Measurements from ENCODE around the gene TBC1D5.

The TBC1D5 gene

DNA sequence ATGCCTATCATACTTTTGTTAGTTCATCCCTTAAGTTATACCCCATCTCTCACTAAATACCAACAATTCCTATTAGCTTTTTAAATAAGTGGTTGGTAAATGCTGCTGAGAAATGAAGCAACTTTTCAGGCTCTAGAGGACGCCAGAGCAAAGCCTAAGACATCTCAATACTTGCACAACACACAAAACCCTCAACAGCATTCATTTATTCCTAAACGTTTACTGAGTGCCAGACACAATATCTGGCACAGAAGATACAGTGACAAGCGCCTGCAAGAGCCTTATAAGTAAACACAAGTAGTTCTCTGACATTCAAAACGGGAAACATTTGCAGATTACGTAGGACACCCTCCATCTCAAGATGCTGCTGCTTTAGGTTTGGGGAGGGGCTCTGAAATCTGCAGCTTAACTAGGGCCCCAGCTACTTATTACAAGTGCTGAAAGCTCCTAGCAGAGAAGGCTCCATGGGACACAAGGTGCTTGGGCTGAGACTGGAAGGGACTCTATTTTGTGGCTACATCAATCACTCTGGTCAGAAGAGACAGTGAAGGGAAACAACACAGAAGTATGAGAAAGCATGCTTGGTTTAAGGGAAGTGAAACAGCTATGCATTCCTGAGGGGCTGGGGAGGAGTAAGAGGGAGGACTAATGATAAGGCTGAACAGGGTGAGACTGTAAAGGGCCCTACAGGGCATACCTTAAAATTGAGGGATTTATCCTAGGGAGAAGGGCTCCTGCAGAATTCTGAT, 546.4 kb downstream of the TBC1D5 start:
- DNase-seq, result no peak

DNA sequence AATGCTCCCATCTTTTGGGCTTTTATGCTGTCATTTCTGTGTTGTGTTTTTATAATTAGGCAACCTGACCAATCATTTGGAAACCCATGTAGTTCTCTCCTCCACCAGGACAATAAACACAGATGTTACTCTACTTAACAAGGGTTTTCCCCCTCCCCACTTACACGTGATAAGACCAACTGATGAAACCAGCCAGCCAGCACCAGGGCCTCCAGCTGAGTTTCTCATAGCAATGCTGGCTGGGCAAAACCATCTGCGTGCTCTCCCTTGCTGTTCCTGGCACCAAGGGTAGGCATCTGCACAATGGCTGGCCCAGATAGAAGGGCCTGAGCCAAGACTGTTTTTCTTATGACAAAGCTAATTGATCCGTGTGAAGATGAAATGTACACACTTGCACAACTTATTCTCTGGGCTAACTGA, 547.2 kb downstream of the TBC1D5 start:
- DNase-seq, result no peak

DNA sequence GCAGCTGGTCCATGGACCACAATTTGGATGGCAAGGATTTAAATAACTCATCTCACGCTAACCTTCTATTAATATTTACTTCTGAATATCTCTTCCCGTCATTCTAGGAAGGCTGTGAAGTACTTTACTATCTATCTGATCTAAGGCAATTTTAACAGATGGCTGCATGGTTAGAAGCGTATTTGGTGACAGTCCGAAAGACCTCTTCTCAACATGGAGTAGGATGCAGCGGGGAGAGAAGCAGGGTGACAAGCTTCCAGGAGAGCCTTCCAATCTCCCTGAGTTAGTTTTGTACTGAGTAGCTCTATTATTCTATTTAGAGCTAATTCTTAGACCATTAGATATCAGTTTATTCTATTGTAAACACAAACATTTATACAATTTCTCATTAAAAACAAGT, 548.3 kb downstream of the TBC1D5 start:
- DNase-seq, result no peak

DNA sequence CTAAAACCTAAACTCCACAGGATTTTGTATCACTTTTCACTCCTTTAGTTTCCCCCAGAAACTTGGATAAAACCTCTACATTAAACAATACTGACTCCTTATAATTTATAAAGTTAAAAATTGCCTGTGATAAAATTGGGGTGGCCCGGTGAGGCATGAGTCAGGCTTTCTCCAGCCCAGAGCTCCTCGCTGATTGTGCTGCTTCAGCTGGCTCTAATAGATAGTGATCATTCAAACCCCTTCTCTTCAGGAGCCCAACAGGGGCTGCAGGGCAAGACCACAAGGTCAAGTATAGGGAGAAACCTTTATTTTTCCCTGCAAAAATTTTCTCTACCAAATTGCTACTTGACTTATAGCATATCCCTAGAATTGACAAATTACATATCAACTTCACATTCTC, 549.4 kb downstream of the TBC1D5 start:
- DNase-seq, result no peak

DNA sequence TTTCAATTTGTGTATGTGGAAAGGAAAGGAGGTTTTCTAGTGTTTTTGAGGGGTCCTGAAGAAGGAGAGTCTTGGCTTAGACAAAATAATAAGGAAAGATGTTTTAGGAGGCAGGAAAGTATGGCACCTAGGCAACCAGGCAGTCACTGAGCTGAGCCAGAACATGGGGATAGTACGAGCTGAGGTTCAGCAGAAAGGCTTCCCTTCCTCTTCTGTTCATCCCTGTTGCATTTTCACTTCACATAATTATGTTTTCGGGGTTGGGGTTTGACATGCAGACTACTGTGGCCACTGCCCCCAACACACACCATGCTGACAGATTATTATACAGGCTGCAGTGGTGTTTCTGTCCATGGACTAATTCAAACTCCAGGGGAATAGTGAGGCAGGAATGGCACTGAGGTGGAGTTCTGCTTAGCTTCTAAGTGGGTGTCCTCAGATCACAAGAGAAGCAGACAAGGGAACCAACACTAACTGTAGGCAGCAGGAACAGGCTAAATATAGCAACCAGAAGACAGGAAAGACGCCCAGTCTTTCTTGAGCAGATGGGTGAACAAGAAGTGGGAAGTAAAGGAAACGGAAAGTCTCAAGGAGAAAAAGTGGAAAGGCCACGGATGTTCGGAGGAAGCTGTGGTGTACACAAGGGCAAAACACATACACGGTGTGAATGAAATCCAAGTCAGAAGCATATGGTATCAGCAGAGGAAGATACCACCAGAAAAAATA, 551.9 kb downstream of the TBC1D5 start:
- DNase-seq, result no peak

DNA sequence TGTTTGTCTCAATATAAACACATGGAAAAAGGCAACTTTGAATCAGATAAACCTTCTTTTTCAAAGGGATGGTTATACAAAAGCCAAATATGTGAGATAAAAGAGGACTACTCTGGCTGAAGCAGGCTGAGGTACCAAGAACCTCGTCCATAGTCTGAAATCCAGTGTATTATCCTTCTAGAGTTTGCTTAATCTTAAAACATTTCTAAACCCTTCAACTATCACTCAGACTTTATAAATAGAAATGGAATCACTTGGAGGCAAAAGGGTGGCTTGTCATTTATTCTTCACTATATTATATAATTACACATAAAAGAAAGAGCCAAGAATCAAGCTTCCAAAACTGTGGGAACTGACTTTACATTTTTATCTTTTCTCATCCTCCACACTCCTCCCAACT, 554.1 kb downstream of the TBC1D5 start:
- no peak for DNase-seq

DNA sequence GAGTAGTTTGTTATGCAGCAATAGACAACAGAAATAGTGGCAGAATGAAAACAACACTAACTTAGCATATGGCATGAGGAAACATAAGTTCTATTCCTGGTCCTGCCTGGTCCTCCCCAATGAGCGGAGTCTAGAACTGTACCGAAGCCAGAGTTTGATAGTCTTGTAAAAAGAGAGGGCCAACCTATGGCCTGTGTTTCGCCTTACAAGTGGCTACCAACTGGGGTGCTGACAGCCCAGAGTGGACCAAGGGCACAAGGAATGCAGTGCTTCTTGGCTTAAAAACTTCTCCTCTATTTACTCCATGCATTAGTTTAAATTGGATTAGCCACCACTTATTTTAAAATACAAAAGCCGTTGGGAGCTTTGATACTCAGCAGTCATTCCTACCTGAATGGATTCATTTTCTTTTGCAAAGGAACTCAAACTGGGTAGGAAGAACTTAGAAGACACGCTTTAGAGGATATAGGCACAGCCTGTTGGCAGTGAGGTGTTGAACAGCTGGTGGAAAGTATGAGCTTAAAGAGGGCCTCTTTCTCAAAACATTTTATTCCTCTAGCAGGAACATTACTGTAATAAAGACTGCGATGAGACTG, 554.7 kb downstream of the TBC1D5 start:
- DNase-seq, result no peak

DNA sequence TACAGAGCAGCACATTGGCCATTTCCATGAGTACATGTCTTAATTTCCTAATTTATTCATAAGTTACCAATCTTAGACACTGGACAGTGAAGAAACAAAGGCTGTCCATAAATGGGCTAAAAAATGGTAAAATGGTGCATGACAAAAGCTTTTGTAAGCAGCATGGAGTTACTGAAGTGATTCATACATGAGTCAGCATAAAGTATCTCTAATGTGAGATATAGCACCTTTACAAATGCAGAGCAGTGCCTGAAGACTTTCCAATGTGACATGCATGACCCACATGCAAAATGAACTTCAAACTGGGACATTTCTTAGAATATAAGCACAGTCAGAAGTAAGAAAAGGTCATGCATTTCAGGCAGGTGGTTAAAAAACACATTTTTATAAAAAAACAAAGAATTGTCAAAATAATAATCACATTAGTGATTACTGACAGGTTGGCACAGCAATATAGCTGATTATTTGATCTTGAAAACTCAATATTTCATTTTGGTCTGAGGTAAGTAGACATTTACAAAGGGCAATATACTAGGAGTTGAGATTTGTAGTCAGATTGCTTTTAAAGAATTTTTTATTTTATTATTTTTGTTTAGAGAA, 558.4 kb downstream of the TBC1D5 start:
- no peak for DNase-seq

DNA sequence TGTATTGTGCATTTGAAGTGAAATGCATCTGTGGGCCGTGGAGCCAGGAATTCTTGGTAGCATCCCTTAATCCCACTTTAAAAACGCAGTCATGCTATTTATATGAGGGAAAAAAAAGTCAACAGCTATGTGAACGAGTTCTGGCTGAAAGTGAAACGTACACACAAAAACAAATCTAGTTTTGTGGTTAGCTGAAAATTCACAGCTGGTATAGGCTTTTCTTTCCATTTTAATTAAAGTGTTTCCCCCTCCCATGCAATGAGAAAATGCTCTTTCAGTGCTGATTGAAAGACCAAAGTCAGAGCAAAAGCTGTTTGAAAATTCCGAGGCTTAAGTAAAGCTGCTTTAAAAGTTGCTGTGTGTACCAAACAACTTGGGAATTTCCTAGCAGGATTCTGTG, 560.3 kb downstream of the TBC1D5 start:
- DNase-seq, result no peak

DNA sequence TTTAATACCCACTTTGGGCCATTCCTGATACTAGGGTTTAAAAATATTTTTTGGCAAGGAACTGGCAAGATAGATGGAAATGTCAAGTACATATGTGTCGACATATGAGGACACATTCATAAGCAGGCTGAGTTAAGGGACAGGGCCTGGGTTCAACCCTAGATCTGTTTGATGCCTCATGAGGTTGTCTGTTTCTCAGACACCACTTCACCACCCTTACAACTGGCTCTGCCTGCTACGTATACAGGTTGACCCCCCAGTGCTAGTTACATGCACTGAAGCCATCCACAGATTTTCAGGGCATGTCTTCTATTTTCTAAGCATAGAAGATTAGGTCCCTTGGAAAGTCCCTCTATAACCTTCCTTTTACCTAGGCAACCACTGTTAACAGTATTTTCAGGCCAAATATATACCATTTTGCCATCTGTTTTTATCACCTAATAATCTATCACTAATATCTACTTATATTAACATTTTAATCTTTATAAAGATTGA, 561.0 kb downstream of the TBC1D5 start:
- no peak for DNase-seq

DNA sequence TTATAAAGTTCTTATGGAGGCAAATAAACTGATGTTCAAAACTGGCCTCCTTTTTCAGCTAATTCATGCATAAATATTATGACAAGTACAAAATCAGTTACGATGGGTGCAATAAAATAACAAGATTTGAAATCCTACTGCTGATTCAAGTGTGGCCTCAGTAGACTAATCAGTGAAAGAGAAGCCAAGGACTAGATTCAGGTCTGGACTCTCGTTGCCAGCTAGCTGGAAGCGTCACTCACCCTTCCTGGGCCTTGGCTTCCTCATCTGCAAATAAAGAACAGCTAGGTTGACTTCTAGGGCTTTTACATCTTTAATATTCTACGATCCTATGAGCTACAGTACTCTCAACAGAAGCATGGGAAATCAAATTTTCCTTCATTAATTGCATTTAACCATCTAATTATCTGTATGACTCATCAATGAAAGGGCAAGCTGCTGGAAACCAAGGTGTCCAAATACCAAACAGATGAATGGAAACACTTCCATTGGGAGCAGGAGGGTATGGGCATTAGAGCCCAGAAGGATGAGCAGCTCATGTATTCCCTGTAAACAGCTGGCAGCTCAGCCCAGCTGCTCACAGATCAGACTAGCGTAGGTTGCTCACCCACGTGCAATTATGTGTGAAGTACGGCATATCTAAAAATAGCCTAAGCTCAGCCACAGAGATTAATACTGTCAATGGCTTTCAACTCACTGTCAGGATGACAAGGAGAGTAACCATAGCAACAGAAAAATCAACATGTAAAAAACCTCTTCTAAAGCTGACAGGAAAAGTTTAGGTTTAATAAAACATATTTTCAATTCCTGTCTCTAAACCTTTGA, 562.8 kb downstream of the TBC1D5 start:
- DNase-seq, result no peak

DNA sequence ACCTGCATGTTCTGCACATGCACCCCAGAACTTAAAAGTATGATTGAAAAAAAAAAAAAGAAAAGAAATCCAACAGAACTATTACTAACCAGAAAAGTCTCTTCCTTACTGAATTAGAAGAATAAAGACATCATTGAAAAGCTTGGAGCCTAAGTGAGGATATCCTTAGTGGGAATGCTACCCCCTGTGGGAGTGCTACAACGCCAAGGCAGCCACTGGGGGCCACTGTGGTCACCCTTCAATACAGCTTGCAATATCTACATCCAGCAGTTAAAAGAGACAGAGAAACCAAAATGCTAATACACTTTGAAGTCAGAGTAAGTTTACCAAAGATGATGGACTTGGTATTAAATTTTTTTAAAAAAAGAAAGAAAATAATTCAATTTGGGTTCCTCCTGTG, 565.7 kb downstream of the TBC1D5 start:
- no peak for DNase-seq

DNA sequence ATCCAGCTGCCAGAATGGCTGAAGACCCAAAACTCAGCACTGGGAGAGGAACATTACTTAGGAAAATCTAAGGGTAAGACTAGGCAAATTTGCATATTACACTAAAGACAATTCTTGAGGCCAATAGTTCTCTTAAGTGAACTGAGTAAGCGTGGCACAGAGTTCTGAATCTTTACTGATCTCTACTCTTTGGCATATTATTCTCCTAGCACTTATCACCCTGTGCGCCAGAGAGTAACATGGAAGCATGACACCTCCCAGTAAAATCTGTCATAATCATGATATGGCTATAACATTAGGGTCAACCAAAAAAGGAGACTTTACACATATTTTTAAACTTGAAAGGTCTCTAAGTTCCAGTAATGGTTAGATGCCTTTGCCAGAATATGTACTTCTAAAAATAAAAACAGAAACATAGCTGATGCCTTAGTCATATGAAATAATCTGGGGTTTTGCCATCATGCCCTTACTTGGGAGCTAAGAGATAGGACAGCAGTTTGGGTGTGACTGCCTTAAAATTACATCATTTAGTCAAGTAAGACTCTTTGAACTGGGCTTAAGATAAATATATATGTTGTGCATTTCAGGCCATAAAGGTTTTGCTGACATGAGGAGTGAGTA, 567.1 kb downstream of the TBC1D5 start:
- no peak for DNase-seq

DNA sequence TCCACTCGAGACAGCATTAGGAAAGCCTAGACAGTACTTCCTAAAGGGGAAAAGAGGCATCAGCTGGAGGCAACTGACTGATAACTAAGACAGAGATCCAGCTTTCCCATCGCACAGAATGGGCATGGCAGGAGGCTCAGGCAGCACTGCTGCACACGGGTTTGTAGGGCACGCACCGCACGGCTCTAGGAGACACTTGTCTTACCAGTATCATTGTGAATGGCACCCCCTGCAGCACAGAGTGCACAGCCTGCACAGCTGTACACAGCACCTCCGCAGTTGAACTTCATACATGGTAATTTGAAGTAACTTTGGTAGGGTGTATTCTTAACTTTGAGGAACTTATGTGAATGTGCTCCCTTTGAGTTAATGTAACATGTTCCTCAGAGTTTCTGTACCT, 576.1 kb downstream of the TBC1D5 start:
- DNase-seq, result no peak

DNA sequence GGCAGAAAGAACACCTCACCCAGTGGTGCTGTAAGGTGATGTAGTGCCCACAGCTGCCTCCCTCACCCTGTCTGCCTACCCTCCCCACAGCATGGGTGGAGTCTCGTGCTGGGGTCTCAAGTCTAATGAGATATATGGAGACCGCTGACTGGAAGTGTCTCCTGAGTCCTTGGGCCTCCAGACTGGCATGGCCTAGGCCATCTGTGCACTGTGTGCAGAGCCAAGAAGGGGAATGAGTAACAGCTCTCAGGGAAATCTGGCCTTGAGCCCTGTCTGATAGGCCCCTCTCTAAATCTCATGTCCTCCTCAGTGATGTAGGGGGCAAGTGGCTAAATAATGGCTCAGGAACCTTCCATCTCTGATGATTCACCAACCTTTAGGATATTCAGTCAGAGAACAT, 580.3 kb downstream of the TBC1D5 start:
- DNase-seq, result no peak

DNA sequence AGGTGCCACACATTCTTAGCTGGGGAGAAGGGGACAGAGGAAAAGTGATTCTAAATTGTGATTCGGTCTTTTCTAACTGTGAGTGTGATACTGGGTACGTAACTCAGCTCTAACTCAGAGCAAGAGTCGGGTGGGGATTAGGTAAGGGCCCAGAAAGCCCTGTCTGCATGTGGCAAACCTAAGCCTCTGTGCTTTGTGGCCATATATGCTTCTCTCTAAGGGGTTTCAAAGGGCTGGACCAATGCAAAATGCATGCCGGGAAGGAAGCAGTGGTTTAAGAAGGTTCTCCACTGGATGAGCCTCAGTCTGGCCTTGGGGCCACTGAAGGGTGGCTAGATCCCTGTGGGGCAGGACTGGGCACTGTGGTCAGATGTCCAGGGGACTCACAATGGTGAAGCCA, 581.8 kb downstream of the TBC1D5 start:
- DNase-seq, result no peak

DNA sequence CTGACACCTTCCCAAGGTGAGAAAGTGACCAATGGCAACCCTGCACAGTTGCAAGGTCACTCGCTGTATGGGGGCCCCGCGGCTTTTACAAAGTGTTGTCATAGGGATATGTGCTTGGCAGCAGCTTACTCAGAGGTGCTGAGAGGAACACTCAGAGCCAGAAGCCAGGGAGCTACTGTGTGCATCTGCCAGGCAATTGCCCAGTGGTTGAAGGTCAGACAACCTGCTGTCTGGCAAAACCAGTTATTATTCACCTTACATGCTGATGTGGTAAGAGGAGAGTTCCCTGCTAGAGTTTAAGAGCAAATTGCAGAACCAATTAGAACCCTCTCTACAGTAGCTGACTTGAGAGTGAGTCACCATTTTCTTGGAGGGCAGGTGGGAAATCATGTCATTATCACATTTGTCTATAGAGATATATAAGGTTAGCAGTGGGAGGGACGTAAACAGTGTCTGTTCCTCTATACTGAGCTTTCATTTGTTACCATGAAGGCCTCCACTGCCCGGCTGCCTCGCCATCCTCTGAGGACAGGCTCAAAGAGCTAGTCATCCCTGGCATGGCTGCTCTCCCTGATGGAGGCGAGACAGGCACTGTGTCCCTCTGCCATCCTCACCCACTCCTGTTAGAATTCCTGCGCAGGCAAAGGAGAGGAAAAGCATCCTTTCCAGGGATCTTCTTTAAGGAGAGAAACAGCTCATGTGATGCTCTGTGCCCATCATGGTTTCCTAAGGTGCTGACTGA, 583.3 kb downstream of the TBC1D5 start:
- no peak for DNase-seq

DNA sequence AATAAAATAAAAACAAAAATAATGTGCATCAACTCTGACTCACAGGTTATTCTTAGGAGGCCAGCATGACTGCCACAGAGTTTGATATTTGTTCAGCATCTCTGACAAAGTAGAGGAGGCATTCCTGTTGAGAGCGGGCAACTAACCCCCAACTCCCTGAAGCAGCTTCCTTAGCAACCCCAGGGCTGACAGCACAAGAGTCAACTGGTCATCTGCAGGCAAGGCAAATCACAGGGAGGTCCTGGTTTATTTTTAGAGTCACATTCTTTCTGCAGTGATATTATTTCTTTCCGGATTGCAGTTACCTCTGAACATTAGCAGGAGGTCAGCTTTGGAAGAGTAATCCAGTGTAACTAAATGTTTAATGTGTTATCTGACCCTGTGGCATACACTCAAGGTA, 584.7 kb downstream of the TBC1D5 start:
- DNase-seq, result no peak

DNA sequence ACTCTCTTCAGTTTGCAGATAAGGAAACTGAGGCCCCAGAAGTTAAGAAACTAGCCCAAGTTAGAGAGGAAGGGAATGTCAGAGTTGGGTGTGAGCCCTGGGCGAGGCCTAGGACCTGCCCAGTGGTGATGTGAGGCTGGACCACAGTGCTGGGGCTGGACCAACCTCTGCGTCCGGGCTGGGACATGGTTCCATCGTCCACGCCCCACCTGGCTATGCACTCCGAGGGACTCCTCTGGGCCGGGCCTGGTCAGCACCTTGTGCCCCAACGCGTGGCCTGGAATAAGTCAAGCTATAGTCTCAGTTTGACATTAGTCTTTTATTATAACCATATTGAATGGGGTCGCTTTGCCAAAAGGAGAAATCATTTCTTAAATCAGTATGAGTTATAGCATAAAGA, 585.6 kb downstream of the TBC1D5 start:
- no peak for DNase-seq

DNA sequence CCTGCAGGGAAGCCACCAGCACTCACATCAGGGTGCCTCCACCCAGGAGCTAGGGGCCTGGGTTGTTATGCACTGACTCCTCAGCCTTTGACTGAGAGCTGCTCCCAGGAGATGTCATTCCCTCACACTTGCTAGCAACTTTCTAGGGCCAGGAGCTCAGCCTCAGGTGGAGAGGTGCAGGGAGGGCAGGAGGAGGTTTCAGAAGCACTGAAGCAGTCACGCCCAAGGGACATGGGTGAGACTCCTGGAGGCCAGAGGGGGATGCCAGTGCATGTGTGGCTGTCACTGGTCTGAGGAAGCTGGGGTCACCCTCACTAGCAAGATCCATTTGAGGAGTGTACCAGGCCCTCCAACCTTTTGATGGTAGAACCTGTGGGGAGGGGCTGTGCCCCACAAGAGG, 586.5 kb downstream of the TBC1D5 start:
- DNase-seq, result no peak

DNA sequence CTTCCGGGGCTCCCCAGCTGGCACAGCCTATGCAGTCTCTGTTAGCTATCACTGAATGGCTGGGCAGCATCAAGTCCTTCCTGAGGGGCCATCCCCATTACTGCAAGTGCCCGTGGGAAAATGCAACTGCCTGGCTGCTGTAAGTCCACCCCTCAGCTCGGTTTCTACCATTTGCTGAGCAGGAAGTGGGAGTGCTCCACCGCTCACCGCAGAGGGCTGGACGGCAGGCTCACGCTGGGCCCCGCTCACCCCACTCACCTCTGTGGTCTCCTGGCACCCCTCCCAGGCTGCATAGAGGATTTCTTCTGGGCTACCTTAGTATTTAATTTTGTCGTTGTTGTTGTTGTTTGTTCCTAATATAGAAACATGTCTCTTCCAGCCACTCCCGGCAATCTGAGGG, 587.5 kb downstream of the TBC1D5 start:
- DNase-seq, result no peak

DNA sequence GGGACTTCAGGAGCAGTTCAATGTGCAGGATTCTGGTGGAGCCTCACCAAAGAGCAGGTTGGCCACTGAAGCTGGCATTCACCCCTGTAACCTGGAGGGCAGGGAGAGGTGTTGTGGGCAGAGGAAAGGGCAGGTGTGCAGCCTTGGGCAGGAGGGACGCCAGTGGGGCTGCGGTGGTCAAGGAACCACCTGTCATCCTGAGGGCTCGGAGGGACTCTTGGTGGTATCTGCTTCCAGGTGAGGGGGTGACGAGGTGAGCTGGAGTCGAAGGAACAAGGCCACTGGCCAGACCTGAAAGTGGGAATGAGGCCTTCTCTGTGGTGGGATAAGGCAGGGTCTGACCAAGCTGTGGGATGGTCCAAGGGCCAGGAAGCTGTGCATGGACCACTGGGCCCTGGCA, 588.2 kb downstream of the TBC1D5 start:
- DNase-seq, result no peak
